K562 (cell line): ENCODE measurements around the gene CREB3L2. TPM values are rescaled to one million over a fixed set of nuclear protein-coding genes. Genes with fewer than 3 reads are reported as not detected.

Experiments
- CHAMP1 ChIP-seq: fragments of 450-650 bp; IDR thresholded peaks from 2 replicates; pipeline ENCODE4 v1.6.1; 2016; ENCODE audit warnings: mild to moderate bottlenecking
- DEAF1 ChIP-seq: fragments of 450-650 bp; formaldehyde crosslinking; IDR thresholded peaks from 2 replicates; pipeline ENCODE4 v1.4.0; 2020; ENCODE audit warnings: mild to moderate bottlenecking, moderate library complexity
- HCFC1 ChIP-seq: IDR thresholded peaks from 2 replicates; pipeline ENCODE4 v1.6.1; 2012; ENCODE audit warnings: low read depth, low read length, improper control_type of control experiment
- KLF13 ChIP-seq: fragments of 450-650 bp; IDR thresholded peaks from 2 replicates; pipeline ENCODE4 v1.6.1; 2016; ENCODE audit warnings: missing genetic modification characterization, low read depth, mild to moderate bottlenecking, missing compliant biosample characterization, moderate library complexity, borderline replicate concordance
- POLR2G ChIP-seq: fragments of 200-400 bp; formaldehyde crosslinking; IDR thresholded peaks from 2 replicates; pipeline ENCODE4 v1.6.1; 2017; ENCODE audit warnings: low read depth, mild to moderate bottlenecking, antibody characterized with exemption, low read length, moderate library complexity
- ZNF347 ChIP-seq: fragments of 450-650 bp; formaldehyde crosslinking; IDR thresholded peaks from 2 replicates; pipeline ENCODE4 v1.4.0; 2020; ENCODE audit warnings: low read depth, mild to moderate bottlenecking, moderate library complexity
- ZNF507 ChIP-seq: conservative IDR thresholded peaks from 2 replicates; pipeline ENCODE4 v1.6.1; 2017; ENCODE audit warnings: missing genetic modification characterization, missing compliant biosample characterization
- polyA plus RNA-seq, 8 experiments: library from polyadenylated mRNA; depleted of rRNA in 4 of 8; stranded (reverse) in 5 of 8; unstranded in 3 of 8; fragments of >200 nt; fragmentation: Nextera tagmentation in 2 of 8; fragmentation: Illumina TruSeq in 1 of 8; extraction: Ambion mirVana in 2 of 8; extraction: Trizol in 1 of 8; gene quantifications; 2 replicates each; pipeline versions ENCODE4 v1.2.1 to v1.2.3, GENCODE V29; 2011 to 2014; ENCODE audit warnings: inconsistent platforms in 1 of 8, missing spikeins in 1 of 8
- total RNA-seq, 7 experiments: library from RNA; depleted of rRNA in 6 of 7; stranded (reverse); fragments of >200 nt in 6 of 7; fragmentation: Illumina TruSeq in 2 of 7; extraction: Trizol in 2 of 7; gene quantifications; 2 replicates each; pipeline versions ENCODE4 v1.2.1 to v1.2.3, GENCODE V29; 2011 to 2021; ENCODE audit warnings: low replicate concordance in 1 of 7
- TF ChIP-seq, protein P1 (sequence below): fragments of 450-650 bp; IDR thresholded peaks from 2 replicates; pipeline ENCODE4 v1.6.1; 2016; ENCODE audit warnings: mild to moderate bottlenecking, moderate library complexity
- TF ChIP-seq, protein P2 (sequence below): fragments of 450-650 bp; IDR thresholded peaks from 2 replicates; pipeline ENCODE4 v1.6.1; 2014; ENCODE audit warnings: low read depth, mild to moderate bottlenecking, moderate library complexity, borderline replicate concordance

Gene CREB3L2
- total and polyA plus RNA-seq, 9 of the 15 experiments (the other 6 are each of a cell fraction or from before 2014, with no cell fraction given): 7.1 to 45.6 (median 15.8) TPM

- TF ChIP-seq, protein P1, sequence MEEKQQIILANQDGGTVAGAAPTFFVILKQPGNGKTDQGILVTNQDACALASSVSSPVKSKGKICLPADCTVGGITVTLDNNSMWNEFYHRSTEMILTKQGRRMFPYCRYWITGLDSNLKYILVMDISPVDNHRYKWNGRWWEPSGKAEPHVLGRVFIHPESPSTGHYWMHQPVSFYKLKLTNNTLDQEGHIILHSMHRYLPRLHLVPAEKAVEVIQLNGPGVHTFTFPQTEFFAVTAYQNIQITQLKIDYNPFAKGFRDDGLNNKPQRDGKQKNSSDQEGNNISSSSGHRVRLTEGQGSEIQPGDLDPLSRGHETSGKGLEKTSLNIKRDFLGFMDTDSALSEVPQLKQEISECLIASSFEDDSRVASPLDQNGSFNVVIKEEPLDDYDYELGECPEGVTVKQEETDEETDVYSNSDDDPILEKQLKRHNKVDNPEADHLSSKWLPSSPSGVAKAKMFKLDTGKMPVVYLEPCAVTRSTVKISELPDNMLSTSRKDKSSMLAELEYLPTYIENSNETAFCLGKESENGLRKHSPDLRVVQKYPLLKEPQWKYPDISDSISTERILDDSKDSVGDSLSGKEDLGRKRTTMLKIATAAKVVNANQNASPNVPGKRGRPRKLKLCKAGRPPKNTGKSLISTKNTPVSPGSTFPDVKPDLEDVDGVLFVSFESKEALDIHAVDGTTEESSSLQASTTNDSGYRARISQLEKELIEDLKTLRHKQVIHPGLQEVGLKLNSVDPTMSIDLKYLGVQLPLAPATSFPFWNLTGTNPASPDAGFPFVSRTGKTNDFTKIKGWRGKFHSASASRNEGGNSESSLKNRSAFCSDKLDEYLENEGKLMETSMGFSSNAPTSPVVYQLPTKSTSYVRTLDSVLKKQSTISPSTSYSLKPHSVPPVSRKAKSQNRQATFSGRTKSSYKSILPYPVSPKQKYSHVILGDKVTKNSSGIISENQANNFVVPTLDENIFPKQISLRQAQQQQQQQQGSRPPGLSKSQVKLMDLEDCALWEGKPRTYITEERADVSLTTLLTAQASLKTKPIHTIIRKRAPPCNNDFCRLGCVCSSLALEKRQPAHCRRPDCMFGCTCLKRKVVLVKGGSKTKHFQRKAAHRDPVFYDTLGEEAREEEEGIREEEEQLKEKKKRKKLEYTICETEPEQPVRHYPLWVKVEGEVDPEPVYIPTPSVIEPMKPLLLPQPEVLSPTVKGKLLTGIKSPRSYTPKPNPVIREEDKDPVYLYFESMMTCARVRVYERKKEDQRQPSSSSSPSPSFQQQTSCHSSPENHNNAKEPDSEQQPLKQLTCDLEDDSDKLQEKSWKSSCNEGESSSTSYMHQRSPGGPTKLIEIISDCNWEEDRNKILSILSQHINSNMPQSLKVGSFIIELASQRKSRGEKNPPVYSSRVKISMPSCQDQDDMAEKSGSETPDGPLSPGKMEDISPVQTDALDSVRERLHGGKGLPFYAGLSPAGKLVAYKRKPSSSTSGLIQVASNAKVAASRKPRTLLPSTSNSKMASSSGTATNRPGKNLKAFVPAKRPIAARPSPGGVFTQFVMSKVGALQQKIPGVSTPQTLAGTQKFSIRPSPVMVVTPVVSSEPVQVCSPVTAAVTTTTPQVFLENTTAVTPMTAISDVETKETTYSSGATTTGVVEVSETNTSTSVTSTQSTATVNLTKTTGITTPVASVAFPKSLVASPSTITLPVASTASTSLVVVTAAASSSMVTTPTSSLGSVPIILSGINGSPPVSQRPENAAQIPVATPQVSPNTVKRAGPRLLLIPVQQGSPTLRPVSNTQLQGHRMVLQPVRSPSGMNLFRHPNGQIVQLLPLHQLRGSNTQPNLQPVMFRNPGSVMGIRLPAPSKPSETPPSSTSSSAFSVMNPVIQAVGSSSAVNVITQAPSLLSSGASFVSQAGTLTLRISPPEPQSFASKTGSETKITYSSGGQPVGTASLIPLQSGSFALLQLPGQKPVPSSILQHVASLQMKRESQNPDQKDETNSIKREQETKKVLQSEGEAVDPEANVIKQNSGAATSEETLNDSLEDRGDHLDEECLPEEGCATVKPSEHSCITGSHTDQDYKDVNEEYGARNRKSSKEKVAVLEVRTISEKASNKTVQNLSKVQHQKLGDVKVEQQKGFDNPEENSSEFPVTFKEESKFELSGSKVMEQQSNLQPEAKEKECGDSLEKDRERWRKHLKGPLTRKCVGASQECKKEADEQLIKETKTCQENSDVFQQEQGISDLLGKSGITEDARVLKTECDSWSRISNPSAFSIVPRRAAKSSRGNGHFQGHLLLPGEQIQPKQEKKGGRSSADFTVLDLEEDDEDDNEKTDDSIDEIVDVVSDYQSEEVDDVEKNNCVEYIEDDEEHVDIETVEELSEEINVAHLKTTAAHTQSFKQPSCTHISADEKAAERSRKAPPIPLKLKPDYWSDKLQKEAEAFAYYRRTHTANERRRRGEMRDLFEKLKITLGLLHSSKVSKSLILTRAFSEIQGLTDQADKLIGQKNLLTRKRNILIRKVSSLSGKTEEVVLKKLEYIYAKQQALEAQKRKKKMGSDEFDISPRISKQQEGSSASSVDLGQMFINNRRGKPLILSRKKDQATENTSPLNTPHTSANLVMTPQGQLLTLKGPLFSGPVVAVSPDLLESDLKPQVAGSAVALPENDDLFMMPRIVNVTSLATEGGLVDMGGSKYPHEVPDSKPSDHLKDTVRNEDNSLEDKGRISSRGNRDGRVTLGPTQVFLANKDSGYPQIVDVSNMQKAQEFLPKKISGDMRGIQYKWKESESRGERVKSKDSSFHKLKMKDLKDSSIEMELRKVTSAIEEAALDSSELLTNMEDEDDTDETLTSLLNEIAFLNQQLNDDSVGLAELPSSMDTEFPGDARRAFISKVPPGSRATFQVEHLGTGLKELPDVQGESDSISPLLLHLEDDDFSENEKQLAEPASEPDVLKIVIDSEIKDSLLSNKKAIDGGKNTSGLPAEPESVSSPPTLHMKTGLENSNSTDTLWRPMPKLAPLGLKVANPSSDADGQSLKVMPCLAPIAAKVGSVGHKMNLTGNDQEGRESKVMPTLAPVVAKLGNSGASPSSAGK: peak; percentile 45; the same call in 1 of the 2 replicates
- TF ChIP-seq CHAMP1 (no peak), DEAF1 (CRISPR knock-in tag) (no peak), HCFC1 (no peak), ZNF507 (tag) (no peak), KLF13 (tag) (no peak), POLR2G (no peak), ZNF347 (CRISPR knock-in tag) (0 out of 2 replicates have a peak, but pooled peaks have one; percentile 33)
- TF ChIP-seq, protein P2, sequence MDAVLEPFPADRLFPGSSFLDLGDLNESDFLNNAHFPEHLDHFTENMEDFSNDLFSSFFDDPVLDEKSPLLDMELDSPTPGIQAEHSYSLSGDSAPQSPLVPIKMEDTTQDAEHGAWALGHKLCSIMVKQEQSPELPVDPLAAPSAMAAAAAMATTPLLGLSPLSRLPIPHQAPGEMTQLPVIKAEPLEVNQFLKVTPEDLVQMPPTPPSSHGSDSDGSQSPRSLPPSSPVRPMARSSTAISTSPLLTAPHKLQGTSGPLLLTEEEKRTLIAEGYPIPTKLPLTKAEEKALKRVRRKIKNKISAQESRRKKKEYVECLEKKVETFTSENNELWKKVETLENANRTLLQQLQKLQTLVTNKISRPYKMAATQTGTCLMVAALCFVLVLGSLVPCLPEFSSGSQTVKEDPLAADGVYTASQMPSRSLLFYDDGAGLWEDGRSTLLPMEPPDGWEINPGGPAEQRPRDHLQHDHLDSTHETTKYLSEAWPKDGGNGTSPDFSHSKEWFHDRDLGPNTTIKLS: no peak
These were observed 67.6 kb downstream of the CREB3L2 start (continued) for GRCh38 chr7:137934176-137934826.
